ENCODE data around the gene CD44. TPM values are rescaled to one million over a fixed set of nuclear protein-coding genes. Genes with fewer than 3 reads are reported as not detected.

The CD44 gene
- total RNA-seq, 1 donor from 2014 or later: 1,546 TPM

- no peak for TF ChIP-seq CTCF (IDR thresholded peaks at IDR 0.05)
- no peak for ATAC-seq (ENCODE audit: low read depth)
- H3K9me3 Mint-ChIP-seq: no peaks in the 10 kb centered on the region
- intact Hi-C loops (cut with micrococcal nuclease): no loop called here
- no peaks in the 10 kb centered on the region for H3K36me3 Mint-ChIP-seq (ENCODE audit: low read depth)
- H3K4me1 Mint-ChIP-seq: peaks cover 7% of the 10 kb centered on the region
- CTCF ChIA-PET: no interaction called here
- no peak for DNase-seq
- H3K4me3 Mint-ChIP-seq: no peak overlapping the region
- POLR2A ChIA-PET: interaction anchor here (0.9 kb wide), 1 partner anchor 20 kb away, joined by 3 read pairs; no protein-coding TSS in a partner anchor
- H3K27ac Mint-ChIP-seq: no peak overlapping the region
- H3K27me3 Mint-ChIP-seq: no peaks in the 10 kb centered on the region
Observed at GRCh38 chr11:35281169-35281688, 142.3 kb downstream of the CD44 start.

Other genes starting within 250 kb of the CD44 start
- 17.8 and 18.7 TPM in 2 replicates for gene APIP, start 222.8 kb upstream of the CD44 start, total RNA-seq
- 18.1 and 18.6 TPM in 2 replicates for gene PDHX, start 222.6 kb upstream of the CD44 start, total RNA-seq